Right lobe of liver (tissue), 4 donors: ENCODE measurements around the gene CR2.

ENCODE experiments used
- POLR2A ChIP-seq: fragments of 450-650 bp; IDR thresholded peaks from one replicate; pipeline ENCODE4 v1.6.1; 2017; ENCODE audit warnings: antibody characterized with exemption, mild to moderate bottlenecking
- TF ChIP-seq, protein P1 (sequence below), 4 donors: fragments of 200-600 bp in 3 of 4; fragments of 450-650 bp in 1 of 4; IDR thresholded peaks; one replicate each; pipeline versions ENCODE4 v1.5.1 to v1.8.0; 2016 to 2022; ENCODE audit warnings: antibody characterized with exemption in 4 of 4, mild to moderate bottlenecking in 2 of 4
- donor health status: DM: no; HTN: no; CAD: no.
- donor health status: DM: no; HTN: no; CAD: no.
- donor health status: DM: no; HTN: yes; CAD: no.

DNA sequence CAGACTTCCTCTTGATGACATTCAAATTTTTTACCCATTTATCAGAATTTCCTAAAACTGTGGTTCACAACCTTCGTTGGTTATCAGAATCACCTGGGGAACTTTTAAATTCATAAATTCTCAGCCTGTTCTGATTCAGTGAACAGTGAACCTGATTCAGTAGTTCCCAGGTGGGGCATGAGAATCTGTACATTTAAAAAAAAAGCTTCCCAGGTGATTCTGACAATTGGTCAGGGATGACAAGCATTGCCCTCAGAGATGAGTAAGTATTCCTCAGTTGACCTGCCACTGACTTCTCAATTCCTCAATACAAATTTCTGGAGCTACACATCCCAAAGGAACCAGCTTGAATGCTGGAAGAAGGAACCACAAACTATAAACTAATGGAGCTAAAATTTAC, 23.5 kb upstream of the CR2 start:
- TF ChIP-seq, protein P1, sequence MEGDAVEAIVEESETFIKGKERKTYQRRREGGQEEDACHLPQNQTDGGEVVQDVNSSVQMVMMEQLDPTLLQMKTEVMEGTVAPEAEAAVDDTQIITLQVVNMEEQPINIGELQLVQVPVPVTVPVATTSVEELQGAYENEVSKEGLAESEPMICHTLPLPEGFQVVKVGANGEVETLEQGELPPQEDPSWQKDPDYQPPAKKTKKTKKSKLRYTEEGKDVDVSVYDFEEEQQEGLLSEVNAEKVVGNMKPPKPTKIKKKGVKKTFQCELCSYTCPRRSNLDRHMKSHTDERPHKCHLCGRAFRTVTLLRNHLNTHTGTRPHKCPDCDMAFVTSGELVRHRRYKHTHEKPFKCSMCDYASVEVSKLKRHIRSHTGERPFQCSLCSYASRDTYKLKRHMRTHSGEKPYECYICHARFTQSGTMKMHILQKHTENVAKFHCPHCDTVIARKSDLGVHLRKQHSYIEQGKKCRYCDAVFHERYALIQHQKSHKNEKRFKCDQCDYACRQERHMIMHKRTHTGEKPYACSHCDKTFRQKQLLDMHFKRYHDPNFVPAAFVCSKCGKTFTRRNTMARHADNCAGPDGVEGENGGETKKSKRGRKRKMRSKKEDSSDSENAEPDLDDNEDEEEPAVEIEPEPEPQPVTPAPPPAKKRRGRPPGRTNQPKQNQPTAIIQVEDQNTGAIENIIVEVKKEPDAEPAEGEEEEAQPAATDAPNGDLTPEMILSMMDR (IDR thresholded peaks at IDR 0.05), result no peak
- no peak for TF ChIP-seq POLR2A
